NT2/D1 (cell line): ENCODE measurements around the gene CSH2.
"Not testable (repeated sequence)": the region's sequence is repeated elsewhere in the genome, so short reads cannot be mapped to it uniquely, and the experiment has no call there.

ENCODE experiments used
- DNase-seq: peaks from one replicate; pipeline ENCODE4 v3.0.0-alpha.2; 2011; ENCODE audit warnings: low read depth, low spot score
- H3K27me3 ChIP-seq: 2 replicates; pipeline ENCODE4 v1.6.0; 2011; ENCODE audit warnings: mild to moderate bottlenecking; ENCODE audit not compliant: insufficient read length, insufficient read depth
- H3K36me3 ChIP-seq: 2 replicates; pipeline ENCODE4 v1.6.1; 2011; ENCODE audit warnings: mild to moderate bottlenecking, low read length, mixed read lengths; ENCODE audit not compliant: insufficient read depth, insufficient read length
- H3K4me1 ChIP-seq: 2 replicates; pipeline ENCODE4 v1.5.1; 2011; ENCODE audit not compliant: insufficient read depth, insufficient read length
- H3K4me3 ChIP-seq: 2 replicates; pipeline ENCODE4 v1.5.1; 2011; ENCODE audit warnings: low read depth; ENCODE audit not compliant: insufficient read length
- H3K9ac ChIP-seq: 2 replicates; pipeline ENCODE4 v1.6.0; 2011; ENCODE audit warnings: low read depth; ENCODE audit not compliant: insufficient read length
- H3K9me3 ChIP-seq: 2 replicates; pipeline ENCODE4 v1.5.1; 2011; ENCODE audit warnings: mild to moderate bottlenecking, low read length; ENCODE audit not compliant: insufficient read depth
- SUZ12 ChIP-seq: IDR thresholded peaks from 2 replicates; pipeline ENCODE4 v1.6.1; 2011; ENCODE audit not compliant: insufficient read length, insufficient read depth; ENCODE audit errors: extremely low read depth
- YY1 ChIP-seq: IDR thresholded peaks from 2 replicates; pipeline ENCODE4 v1.6.1; 2011; ENCODE audit not compliant: insufficient read length, insufficient read depth
- ZNF274 ChIP-seq: IDR thresholded peaks from 2 replicates; pipeline ENCODE4 v1.6.1; 2011; ENCODE audit warnings: mild to moderate bottlenecking, low read depth, low read length

Gene CSH2

GRCh38 chr17:63873577-63873976, at the start of gene CSH2:
CSH2 (minus strand) TSS chr17:63873677; CDS start chr17:63873614, 63 bp downstream.
- H3K27me3 ChIP-seq, H3K9me3 ChIP-seq, H3K36me3 ChIP-seq, H3K4me3 ChIP-seq, DNase-seq, H3K9ac ChIP-seq, H3K4me1 ChIP-seq: not testable (repeated sequence)

DNA sequence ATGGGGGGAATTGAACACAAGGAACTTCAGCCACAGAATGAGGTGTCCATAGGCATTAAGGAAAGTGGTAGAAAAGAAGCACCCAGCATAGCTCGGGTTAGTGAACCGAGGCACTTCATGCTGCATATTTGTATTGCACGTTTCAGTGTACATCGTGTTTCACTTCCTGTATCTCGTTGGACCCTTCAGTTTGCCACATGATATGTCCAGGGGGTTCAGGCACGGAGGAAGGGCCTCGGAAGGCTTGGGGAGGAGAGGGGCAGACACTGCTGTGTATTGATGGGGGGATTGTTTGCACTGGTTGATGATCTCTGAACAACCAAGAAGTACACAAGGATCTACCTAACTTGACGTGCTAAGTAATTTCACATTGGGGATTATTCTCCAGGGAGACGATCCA, 48.9 kb upstream of the CSH2 start:
- H3K36me3 ChIP-seq, H3K9ac ChIP-seq, H3K4me3 ChIP-seq, H3K27me3 ChIP-seq, H3K9me3 ChIP-seq, DNase-seq, H3K4me1 ChIP-seq: not testable (repeated sequence)

GRCh38 chr17:63920779-63921178, 47.3 kb upstream of the CSH2 start:
- not testable (repeated sequence) for H3K4me1 ChIP-seq, H3K27me3 ChIP-seq, DNase-seq

GRCh38 chr17:63920050-63920449, 46.6 kb upstream of the CSH2 start:
- not testable (repeated sequence) for H3K9ac ChIP-seq, H3K4me1 ChIP-seq, H3K27me3 ChIP-seq, DNase-seq, H3K36me3 ChIP-seq, H3K4me3 ChIP-seq, H3K9me3 ChIP-seq

More at GRCh38 chr17:63920779-63921178, 47.3 kb upstream of the CSH2 start:
- H3K4me3 ChIP-seq, H3K9ac ChIP-seq, H3K36me3 ChIP-seq, H3K9me3 ChIP-seq: not testable (repeated sequence)

GRCh38 chr17:63919311-63919723, 45.8 kb upstream of the CSH2 start:
- H3K4me1 ChIP-seq: peaks cover 8% of the 10 kb centered on the region
- H3K9me3 ChIP-seq: no peaks in the 10 kb centered on the region
- TF ChIP-seq YY1 (no peak), SUZ12 (no peak), ZNF274 (no peak)
- no peak overlapping the region for H3K4me3 ChIP-seq
- H3K9ac ChIP-seq: no peak overlapping the region
- H3K36me3 ChIP-seq: no peaks in the 10 kb centered on the region
- no peak for DNase-seq
- no peaks in the 10 kb centered on the region for H3K27me3 ChIP-seq

DNA sequence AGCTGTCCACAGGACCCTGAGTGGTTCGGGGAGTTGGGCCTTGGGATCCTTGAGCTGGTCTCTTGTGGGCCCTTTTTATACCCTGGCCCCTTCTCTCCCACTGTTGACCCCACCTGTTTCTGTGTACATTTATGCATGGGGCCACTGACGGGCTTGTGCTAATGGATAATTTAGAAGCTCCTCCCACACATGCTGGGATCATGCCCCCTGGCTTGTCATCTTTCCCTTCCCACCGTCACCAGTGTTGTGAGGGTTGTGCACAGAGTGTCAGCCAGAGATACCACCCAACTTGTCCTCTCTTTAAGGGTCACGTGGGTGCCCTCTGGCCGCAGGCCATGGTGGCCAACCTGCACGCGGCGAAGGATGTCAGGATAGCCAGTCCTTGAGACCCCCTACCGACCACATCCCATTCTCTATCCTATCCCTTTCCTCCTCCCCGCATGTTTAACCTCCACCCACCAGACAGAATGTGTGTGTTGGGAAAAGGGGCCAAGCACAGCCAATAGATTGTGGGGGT, 45.4 kb upstream of the CSH2 start, which contains the start of gene GH1:
GH1 (minus strand) TSS at position 51 of the 517 bp plus-strand sequence. CDS start 63 bp downstream, outside the sequence.
- H3K36me3 ChIP-seq, H3K4me3 ChIP-seq, H3K4me1 ChIP-seq, H3K9me3 ChIP-seq, H3K27me3 ChIP-seq, DNase-seq: not testable (repeated sequence)
- H3K9ac ChIP-seq: peak within 1 kb of the TSS; percentile 21

DNA sequence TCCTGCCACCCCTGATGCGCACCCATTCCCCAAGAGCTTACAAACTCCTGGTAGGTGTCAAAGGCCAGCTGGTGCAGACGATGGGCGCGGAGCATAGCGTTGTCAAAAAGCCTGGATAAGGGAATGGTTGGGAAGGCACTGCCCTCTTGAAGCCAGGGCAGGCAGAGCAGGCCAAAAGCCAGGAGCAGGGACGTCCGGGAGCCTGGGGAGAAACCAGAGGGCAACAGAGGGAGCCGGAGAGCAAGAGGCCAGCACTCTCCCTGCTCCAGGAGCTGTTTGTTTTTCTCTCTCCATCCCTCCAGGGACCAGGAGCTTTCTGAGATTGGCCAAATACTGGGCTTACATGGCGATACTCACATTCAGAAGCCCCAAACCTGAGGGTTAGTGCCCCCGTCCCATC, 44.8 kb upstream of the CSH2 start:
- Histone ChIP-seq H3K27me3 (no peaks in the 10 kb centered on the region), H3K9me3 (no peaks in the 10 kb centered on the region), H3K36me3 (no peaks in the 10 kb centered on the region), H3K9ac (no peak overlapping the region), H3K4me1 (peaks cover 8% of the 10 kb centered on the region), H3K4me3 (no peak overlapping the region)
- DNase-seq: no peak
- TF ChIP-seq YY1: no peak
- TF ChIP-seq SUZ12: no peak
- TF ChIP-seq ZNF274: no peak

DNA sequence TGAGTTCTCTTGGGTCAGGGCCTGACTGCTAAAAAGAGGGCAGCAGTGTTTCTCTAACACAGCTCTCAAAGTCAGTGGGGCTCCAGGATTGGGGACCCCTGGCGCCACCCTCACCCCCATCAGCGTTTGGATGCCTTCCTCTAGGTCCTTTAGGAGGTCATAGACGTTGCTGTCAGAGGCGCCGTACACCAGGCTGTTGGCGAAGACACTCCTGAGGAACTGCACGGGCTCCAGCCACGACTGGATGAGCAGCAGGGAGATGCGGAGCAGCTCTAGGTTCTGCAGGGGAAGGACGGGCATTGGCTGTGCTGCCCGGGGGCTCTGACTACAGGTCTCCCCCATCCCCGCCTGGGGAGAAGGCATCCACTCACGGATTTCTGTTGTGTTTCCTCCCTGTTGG, 44.2 kb upstream of the CSH2 start:
- H3K9ac ChIP-seq: peak overlapping the region; percentile 21
- no peaks in the 10 kb centered on the region for H3K27me3 ChIP-seq
- H3K4me1 ChIP-seq: peaks cover 8% of the 10 kb centered on the region
- DNase-seq: no peak
- no peak overlapping the region for H3K4me3 ChIP-seq
- H3K36me3 ChIP-seq: no peaks in the 10 kb centered on the region
- no peak for TF ChIP-seq ZNF274
- no peak for TF ChIP-seq YY1
- TF ChIP-seq SUZ12: no peak
- H3K9me3 ChIP-seq: no peaks in the 10 kb centered on the region

GRCh38 chr17:63917206-63917605, 43.7 kb upstream of the CSH2 start:
- not testable (repeated sequence) for H3K9ac ChIP-seq, H3K9me3 ChIP-seq, H3K4me3 ChIP-seq, H3K36me3 ChIP-seq, H3K4me1 ChIP-seq, DNase-seq, H3K27me3 ChIP-seq
